ENCODE results near the gene TBL2. TPM values are rescaled to one million over a fixed set of nuclear protein-coding genes. Genes with fewer than 3 reads are reported as not detected.

TBL2 gene
- total and polyA plus RNA-seq, 11 donors: 3.5 to 27.3 (median 14.1) TPM

GRCh38 chr7:73623798-73624668 lies 45.7 kb upstream of the TBL2 start, which contains the start of gene MLXIPL:
TSS of gene MLXIPL (minus strand) at chr7:73624522. CDS start at chr7:73624492, 30 bp downstream.
- Histone ChIP-seq H3K27ac (no peak within 1 kb of the TSS), H3K4me3 (peak within 1 kb of the TSS; percentile 25 to 57 (median 50)), H3K36me3 (no peaks in the 10 kb centered on the region), H3K27me3 (peaks cover 4 to 75% (median 38%) of the 10 kb centered on the region in 9 donors), H3K9me3 (no peaks in the 10 kb centered on the region), H3K4me1 (peaks cover 0 to 21% (median 15%) of the 10 kb centered on the region in 12 donors)
- 2 to 5% (median 3%) methylated on average over 21 to 80 of the region's 80 CpGs for WGBS, 4 donors
- intact Hi-C loops (cut with DNase I): no loop called here
- TF ChIP-seq POLR2A (IDR thresholded peaks at IDR 0.05) (peak in 1 of 2 donors; percentile 81), CTCF (IDR thresholded peaks at IDR 0.05) (no peak)
- peak; percentile 87 to 96 (median 93) for ATAC-seq
- peak; percentile 60 to 83 (median 76) for DNase-seq

- H3K27me3 ChIP-seq: peaks cover 4 to 66% (median 38%) of the 10 kb centered on the region in 9 donors
- peak overlapping the region in 10 of 12 donors; percentile 26 to 57 (median 50) for H3K4me3 ChIP-seq
- ATAC-seq (peak in 3 of 4 donors; percentile 47 to 55 (median 47)), DNase-seq (peak in 3 of 5 donors; percentile 45 to 67 (median 59))
- 2 to 7% (median 4%) methylated on average over 40 to 58 of the region's 58 CpGs for WGBS, 4 donors
- H3K4me1 ChIP-seq: peaks cover 0 to 21% (median 15%) of the 10 kb centered on the region in 12 donors
- H3K9me3 ChIP-seq: no peaks in the 10 kb centered on the region
- TF ChIP-seq CTCF (IDR thresholded peaks at IDR 0.05) (no peak), POLR2A (IDR thresholded peaks at IDR 0.05) (no peak)
- intact Hi-C loops (cut with DNase I): no loop called here
- H3K36me3 ChIP-seq: no peaks in the 10 kb centered on the region
- no peak overlapping the region for H3K27ac ChIP-seq
Observed at GRCh38 chr7:73622909-73623797, 44.8 kb upstream of the TBL2 start.

GRCh38 chr7:73622527-73622908 lies 44.1 kb upstream of the TBL2 start:
- DNase-seq (no peak), ATAC-seq (no peak)
- H3K36me3 ChIP-seq: no peaks in the 10 kb centered on the region
- H3K4me1 ChIP-seq: peaks cover 0 to 21% (median 15%) of the 10 kb centered on the region in 12 donors
- peaks cover 4 to 60% (median 38%) of the 10 kb centered on the region in 9 donors for H3K27me3 ChIP-seq
- intact Hi-C loops (cut with DNase I): no loop called here
- H3K4me3 ChIP-seq: no peak overlapping the region
- H3K27ac ChIP-seq: no peak overlapping the region
- TF ChIP-seq CTCF (IDR thresholded peaks at IDR 0.05): no peak
- TF ChIP-seq POLR2A (IDR thresholded peaks at IDR 0.05): no peak
- 26 to 32% (median 30%) methylated on average over 2 of the region's 2 CpGs for WGBS, 4 donors
- H3K9me3 ChIP-seq: no peaks in the 10 kb centered on the region

Data from heart left ventricle (tissue), 16 donors.